NT2/D1 (cell line): ENCODE measurements around the gene MRFAP1.

Experiments used
- SUZ12 ChIP-seq: IDR thresholded peaks from 2 replicates; pipeline ENCODE4 v1.6.1; 2011; ENCODE audit not compliant: insufficient read length, insufficient read depth; ENCODE audit errors: extremely low read depth
- YY1 ChIP-seq: IDR thresholded peaks from 2 replicates; pipeline ENCODE4 v1.6.1; 2011; ENCODE audit not compliant: insufficient read length, insufficient read depth

GRCh38 chr4:6605114-6605513 lies 35.4 kb upstream of the MRFAP1 start:
- no peak for TF ChIP-seq SUZ12
- no peak for TF ChIP-seq YY1
